Stimulated activated CD4-positive, alpha-beta T cell treated with anti-CD3 and anti-CD28 coated beads, TNF-alpha, amount 100 ng/mL, for 4 hours (primary cell): ENCODE data around the gene FSTL1.

Source experiments
- DNase-seq, 3 experiments: peaks; one replicate each; pipeline ENCODE4 v3.0.0-alpha.2; 2020; ENCODE audit warnings: low read depth in 3 of 3

FSTL1 gene

DNA sequence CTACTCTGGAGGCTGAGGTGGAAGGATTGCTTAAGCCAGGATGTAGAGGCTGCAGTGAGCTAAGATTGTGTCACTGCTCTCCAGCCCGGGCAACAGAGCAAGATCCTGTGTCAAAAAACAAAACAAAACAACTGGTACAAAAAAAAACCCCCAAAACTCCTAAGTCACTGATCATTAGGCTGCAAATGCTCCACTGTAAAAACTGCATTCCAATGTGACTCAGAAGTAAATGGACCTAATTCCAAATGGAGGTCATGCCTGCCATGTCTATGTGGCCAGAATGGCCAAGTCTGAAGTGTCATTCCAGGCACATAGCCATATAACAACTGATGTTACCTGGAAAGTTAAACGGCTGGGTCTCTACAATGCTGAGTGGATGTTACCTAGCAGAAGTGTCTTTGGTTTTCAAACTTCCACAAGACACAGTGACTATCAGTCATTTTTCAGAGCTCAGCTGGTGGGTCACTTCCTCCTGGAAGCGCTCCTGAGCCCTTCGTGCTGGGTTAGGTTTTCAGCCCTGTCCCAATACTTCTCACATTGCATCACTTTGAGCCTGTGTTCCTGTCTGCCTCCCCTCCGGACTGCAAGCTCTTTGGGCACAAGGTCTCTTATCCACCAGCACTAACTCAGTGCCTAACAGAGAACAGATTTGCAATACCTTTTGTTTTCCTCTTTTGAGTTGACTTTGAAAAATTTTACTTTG lies 10.6 kb downstream of the FSTL1 start:
- DNase-seq: no peak

DNA sequence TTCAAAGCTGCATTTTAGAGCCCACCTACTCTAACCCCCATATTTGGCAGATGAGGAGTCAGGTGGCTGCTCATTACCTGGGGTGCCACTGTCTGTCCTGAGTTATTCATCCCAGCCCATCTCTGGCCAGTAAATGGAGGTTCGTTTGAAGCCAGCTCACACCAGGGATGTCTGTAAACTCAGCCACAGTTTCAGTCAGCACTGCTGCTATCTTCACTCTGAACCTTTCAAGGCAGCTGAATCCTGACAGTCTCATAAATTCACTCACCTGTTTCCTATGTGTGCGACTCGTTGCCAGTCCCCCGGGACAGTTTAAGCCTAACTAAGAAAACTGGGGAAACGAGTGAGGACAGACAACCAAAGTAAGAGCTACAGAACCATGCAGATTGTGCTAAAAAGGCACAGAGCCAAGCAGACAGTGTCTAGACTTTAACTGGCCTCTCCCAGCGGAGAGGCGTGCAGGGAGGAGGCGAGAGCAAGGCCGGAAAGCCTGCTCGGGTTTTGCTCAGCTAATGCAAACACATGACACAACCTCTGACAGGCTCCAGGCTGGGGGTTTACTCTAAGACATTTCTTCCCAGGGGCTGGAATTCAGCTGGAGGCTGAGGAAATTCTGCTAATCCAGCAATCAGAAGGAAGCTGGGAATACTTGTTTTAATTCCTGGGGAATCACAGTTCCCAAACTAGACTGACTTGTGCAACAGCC lies 12.0 kb downstream of the FSTL1 start:
- no peak for DNase-seq

- no peak for DNase-seq
Observed at GRCh38 chr3:120438216-120438615, 12.6 kb downstream of the FSTL1 start.

GRCh38 chr3:120437559-120437958 lies 13.2 kb downstream of the FSTL1 start:
- no peak for DNase-seq

GRCh38 chr3:120436523-120437050 lies 14.2 kb downstream of the FSTL1 start:
- no peak for DNase-seq

DNA sequence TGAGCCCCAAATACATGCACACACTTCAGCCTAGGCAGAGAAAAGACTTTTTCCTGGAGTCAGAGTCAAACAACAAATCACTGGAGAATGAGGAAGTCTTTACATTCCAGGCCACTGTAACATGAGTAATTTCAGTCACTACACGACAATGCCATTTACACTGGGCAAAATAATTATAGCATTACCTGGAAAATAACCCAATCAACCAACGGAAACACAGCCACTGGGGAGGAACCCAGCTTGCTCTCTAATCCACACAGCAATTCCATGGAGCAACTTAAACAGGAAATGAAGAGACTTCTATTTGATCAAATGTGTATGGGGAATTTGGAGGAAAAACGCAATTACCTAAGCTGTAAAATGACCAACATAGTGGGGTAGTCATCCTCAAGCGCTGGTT lies 15.2 kb downstream of the FSTL1 start:
- DNase-seq: no peak

GRCh38 chr3:120433662-120434331 lies 17.0 kb downstream of the FSTL1 start:
- no peak for DNase-seq

GRCh38 chr3:120432150-120432860 lies 18.5 kb downstream of the FSTL1 start:
- no peak for DNase-seq

GRCh38 chr3:120429921-120430361 lies 20.9 kb downstream of the FSTL1 start:
- no peak for DNase-seq

GRCh38 chr3:120428924-120429323 lies 21.9 kb downstream of the FSTL1 start:
- no peak for DNase-seq

- DNase-seq: no peak
Observed at GRCh38 chr3:120427201-120427600, 23.6 kb downstream of the FSTL1 start.

DNA sequence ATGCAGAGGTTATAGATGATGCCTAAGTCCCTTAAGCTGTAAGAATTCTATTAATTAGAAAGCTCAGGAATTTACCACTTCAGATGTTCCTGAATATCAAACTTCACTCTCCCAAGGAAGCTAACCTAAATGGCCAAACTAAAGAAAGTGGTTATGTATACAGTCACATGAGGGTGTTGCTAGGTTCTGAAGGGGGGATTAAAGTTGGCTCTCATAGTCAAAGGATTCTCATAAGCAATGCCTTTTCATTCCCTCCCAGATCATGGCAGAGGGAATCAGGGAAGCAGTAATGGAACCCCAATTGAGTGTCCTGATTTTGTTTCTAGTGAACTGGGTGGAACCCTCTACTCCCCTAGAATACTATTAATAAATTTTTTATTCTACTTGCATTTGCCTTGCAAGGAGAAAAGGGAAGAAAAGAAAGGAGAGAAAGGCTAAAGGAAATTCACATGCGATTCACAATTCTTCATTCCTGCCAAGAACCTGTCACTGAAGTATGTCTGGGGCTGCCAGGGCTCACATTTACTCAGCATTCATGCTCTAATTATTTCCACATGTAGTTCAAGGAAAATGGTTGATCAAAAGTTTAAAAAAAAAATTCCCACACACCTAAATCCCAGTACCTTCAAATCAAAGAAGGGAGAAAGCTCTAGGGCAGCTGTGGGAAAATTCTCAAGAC lies 25.1 kb downstream of the FSTL1 start:
- DNase-seq: no peak

DNA sequence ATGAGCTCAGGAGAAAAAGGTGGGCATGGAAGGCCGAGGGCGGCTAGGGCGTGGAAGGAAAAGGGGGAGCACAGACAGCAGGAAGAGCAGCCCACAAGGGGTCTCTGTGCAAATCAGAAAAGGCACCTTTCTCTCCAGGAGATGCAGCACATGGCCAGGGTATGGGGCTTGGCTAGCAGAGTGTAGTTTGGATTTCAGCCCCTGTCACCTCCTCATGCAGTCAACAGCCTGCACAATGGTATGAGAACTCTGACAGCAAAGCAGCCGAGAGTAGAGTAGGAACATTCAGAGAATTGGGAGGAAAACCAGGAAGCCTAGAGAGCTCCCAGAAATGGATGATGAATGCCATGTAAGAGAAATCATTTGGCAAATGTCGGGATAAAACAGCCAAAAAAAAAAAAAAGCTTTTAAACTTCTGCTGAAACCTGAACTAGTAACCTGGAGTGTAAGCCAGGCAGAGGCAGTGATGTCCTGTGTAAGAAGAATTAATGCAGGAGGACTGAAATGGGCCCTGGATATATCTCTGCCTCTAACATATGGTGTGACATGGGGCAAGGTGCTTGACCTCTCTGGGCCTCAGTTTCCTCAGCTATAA lies 25.7 kb downstream of the FSTL1 start:
- no peak for DNase-seq

GRCh38 chr3:120424506-120424905 lies 26.3 kb downstream of the FSTL1 start:
- no peak for DNase-seq

DNA sequence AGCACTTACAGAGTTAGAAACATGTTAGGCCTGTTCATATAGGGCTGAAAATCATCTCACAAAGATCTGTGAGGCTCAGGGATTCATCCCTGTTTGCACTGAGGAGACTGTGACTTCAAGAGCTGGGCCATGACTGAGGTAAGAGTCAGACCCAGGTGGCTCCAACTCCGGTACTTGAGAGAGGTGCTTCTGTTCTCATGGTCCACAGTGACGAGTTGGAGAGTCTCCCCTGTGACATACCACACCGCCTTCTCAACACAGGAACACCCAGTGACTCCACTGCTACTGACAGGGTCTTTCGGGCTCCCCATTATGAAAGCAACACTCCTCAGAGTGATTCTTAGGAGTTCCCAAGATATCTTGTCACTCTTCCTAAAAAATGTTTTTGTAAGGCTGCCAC lies 27.4 kb downstream of the FSTL1 start:
- DNase-seq: no peak

GRCh38 chr3:120421926-120422325 lies 28.9 kb downstream of the FSTL1 start:
- no peak for DNase-seq

GRCh38 chr3:120420928-120421551 lies 29.8 kb downstream of the FSTL1 start:
- DNase-seq: no peak

GRCh38 chr3:120420360-120420759 lies 30.4 kb downstream of the FSTL1 start:
- DNase-seq: no peak

DNA sequence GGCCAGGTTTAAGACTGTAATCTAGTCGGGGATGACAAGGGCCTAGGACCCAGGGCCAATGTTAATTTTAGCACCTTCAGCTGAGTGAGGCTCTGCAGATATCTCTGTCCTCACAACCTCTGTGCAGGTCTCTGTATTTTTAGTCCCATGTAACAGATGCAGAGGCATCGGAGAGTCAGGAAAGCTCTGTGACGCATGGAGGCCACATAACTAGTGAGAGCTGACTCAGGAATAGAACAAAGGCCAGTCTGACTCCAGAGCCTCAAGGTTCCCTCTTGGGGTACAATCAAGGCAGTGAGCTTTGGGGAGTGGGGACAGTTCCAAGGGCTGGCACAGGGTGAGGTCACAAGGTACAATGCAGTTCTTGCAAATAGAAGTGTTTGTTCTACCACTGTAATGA lies 31.0 kb downstream of the FSTL1 start:
- no peak for DNase-seq

- DNase-seq: no peak
Observed at GRCh38 chr3:120418866-120419490, 31.8 kb downstream of the FSTL1 start.
